NCI-H1048 (cell line): ENCODE measurements around the gene CBX5.
"Not testable (repeated sequence)": the region's sequence is repeated elsewhere in the genome, so short reads cannot be mapped to it uniquely, and the experiment has no call there.

Source experiments
- DNase-seq: peaks from one replicate; lab custom pipeline; 2025; lab: John Stamatoyannopoulos, UW

The CBX5 gene

DNA sequence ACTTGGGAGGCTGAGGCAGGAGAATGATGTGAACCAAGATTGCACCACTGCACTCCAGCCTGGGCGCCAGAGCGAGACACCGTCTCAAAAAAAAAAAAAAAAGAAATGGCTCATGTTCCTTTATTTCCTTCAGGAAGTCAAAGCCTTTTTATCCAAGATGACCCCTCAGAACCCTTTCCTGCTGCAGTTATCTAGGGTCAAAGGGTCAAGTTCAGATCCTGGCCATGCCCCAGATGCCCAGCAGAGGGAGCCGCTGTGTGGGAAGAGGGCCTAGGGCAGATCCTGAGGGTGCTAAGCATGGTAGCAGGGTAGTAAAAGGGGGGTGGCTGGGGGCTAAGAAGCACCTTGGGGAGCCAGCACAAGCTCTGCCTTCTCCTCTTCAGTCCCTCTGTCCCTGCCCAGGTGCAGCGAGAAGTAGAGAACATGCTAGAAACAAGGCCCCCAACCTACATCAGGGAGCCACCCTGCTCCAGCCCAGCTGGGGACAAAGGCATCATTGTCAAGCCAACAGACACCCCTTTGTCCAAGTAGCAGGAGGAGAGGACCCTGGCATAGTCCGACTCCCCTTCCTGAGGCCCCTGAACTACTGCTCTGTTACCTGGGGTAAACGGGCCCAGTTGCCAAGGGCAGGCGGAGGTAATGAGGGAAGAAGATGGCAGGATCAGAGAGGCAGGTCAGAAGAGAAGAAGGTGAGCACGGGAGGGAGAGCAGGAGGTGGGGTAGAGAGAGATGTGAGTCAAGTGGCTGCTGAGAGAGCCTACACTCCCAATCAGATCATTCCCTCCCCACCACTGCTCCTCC lies 14.4 kb upstream of the CBX5 start:
- no peak for DNase-seq

DNA sequence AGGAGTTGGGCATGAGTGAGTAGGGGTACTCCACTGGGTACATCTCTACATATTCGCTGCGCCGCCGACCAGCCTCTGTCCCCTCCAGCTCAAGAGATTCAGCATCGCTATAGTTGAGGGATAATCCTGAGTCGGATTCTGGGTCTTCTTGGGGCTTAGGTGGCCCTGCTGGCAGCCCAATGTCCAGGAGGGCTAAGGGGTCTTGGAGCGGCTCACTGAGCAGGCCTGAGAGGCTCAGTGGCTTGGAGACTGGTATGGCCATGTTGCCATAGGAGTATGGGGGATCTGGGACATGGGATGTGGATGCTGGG lies 13.0 kb upstream of the CBX5 start:
- no peak for DNase-seq

DNA sequence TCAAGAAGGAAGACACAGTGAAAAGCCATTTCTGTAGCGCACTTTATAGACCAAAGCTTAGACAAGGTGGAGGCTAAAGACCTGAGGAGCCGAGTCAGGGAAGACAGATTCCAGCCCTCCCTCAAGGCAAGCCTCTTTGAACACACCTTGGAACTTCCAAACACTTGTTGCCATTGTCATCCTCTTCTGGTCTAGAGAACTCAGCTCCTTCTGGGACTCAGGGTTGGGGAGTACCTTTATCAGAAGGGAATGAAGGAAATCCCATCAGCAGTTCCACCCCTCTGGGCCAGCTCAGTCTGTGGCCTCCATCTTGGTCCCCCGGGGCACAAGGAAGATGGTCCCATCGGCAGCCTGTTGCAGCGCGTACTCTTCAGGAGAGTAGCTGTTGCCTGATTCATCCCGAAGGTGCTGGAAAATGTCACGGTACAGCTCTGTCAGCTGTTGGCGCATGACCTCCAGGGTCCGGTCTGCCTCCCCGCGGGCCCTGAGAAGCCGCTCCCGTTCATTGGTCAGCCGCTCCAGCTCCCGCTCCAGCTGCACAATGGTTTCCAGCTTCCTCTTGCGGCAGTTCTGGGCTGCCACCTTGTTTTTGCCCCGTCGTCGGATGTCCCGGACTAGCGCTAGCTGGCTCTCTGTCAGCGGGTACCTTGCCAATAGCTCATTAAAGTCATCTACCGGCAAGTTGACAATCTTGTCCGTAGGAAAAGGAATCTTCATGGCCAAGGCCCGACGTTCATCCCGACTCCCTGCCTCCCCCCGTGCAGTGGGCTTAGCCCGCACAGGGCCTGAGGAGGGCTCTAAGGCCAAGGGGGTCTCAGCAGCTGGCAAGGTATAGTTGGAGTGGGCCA lies 12.4 kb upstream of the CBX5 start:
- DNase-seq, result no peak

DNA sequence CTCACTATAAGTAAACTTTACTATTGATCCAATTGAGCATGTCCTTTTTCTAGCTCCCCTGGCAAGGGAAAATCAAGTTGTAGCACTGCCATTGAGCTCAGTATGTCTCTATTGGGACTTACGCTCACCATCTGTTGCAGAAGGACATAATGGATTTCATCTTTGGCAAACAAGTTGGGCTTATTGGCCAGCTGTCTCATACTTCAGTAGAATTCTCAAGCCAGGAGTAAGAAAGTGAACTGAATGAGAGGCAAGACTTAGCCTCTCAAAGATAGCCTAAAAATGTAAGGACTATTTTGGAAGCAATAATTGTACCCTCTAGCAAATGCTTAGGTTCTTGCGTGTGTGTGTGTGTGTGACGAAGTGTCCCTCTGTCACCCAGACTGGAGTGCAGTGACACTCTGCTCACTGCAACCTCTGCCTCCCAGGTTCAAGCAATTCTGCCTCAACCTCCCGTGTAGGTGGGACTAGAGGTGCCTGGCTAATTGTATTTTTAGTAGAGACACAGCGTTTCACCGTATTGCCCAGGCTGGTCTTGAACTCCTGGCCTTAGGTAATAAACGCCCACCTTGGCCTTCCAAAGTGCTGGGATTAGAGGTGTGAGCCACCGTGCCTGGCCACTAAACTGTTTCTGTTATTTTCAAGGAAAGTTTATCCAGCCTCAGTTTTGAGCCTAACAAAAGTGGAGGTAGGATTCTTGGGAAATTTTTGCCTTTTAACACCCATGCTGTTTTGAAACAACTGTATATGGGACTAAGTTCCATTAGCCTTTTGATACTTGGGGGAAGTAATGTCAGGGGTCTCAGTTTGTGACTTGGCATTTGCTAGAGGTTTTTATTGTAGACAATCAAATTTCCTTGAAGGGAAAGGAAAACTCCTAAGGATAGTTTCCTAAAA lies 7.6 kb upstream of the CBX5 start:
- no peak for DNase-seq

DNA sequence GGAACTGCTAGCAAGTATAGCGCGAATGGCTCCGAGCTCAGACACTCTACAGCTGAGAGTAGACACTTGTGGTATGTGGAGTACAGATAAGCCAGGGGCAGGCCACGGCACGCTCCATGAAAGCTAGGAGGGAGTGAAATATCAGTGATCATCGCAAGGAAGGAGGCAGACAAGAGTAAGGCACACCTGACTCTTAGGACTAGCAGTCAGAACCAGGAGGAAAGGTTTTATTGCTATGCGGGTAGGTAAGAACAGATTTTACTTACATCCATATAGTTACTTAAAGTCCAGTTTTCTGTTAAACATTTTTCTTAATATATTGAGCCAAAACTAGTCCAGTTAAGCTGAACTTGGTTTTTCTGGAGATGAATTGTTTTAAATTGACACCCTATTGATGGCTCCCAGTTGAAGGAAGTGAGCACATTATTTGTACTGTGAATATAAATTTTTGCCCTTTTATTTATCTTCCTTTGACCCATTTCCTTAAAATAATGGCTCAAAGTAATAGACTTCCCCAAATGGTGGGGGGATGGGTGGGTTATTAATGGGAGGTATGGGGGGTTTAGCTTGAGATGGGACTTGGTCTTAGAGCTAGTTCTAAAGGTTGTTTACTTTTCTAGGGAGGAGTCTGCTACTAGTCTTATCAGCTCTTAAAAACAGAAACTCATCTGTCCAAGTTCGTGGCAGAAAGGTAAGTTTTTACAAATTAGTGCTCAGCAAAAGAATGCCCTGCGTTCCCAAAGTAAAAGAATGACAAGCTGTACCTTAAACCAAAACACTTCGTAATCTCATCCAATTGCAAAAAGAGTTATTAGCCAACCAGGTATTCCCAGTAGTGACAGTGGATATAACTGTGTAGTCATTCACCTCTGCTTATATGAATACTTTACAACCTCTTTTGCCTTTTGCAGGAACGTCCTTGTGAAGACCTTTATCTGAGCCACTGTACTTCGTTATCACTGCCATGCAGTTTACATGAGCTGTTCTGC lies 6.4 kb upstream of the CBX5 start:
- no peak for DNase-seq

DNA sequence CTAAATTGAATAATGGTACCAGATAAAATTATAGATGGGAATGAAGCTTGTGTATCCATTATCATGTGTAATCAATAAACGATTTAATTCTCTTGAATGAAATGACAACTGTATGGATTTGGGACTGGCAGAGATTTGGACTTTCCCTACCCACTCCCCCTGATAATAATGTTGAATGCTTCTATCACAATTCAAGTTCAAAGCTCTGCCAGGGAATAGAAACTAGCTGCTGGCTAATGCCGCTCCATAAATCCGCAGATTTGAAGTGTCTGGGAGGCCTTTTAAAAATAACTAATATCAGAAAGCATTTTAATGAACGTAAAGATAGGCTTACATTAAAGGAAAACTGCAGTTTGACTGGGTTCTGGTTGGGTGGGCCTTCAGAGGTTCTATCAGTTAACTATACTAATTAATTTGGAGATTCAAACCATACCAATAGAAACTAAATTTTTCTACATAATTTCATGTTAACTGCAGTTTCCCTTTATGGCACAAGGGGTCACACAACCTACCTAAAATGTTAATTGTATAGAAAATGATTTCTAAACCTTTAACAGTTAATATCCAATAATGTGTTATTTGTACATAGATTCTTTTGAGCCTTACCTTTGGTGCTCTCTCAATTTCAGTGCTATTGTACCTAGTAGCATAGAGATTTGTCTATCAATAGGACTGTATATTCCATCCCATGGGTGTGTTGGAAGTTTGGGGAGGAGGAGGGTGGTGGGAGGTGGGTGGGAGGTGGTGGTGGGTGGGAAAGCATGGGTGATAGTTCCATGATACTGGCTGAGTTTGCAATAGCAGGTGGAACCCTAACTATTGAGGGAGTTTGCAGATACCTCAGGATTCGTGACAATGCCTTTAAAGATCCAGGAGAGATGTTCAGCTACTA lies 5.5 kb upstream of the CBX5 start:
- no peak for DNase-seq

DNA sequence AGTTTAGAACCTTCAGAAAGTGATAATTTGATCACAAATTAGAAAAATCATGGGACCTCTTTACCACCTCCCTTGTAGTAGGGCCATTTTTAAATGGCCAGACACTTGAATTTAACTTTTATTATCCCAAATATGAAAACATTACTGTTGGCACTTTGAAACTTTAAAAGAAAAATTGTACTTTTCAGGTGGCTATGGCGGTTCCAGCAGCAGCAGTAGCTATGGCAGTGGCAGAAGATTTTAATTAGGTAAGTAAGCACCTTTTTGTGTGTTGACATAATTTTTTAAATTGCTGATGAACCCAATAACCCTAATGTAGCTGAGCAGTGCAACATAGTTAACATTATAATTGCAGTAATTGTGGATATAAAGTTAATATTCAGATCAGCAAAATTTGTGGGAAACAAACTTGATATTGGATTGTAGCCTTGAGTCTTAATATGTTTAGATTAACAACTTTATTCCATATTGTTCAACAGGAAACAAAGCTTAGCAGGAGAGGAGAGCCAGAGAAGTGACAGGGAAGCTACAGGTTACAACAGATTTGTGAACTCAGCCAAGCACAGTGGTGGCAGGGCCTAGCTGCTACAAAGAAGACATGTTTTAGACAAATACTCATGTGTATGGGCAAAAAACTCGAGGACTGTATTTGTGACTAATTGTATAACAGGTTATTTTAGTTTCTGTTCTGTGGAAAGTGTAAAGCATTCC lies 4.3 kb upstream of the CBX5 start:
- not testable (repeated sequence) for DNase-seq

DNA sequence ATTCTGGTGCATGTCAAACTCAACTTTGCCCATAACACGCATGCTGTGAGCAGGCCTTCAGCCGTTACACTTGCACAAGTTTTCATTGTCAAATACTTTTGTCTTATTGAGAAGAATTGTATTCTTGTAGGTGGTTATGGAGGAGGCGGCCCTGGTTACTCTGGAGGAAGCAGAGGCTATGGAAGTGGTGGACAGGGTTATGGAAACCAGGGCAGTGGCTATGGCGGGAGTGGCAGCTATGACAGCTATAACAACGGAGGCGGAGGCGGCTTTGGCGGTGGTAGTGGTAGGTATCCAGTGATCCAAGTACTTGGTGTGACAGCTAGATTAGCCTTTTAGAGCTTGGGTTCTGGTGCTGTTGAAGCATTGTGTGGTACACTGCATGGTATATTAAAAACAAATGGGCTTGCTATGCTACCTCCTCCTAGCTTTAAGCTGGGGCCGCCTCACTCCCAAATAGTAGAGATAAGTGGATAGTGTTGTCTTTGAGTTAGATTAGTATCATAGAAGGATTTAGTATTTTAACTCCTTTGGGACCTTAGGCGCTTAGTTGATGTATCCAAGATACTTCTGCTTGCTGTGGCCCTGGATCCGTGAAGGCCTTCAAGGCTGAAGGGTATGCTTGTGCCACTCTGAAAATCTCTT lies 3.1 kb upstream of the CBX5 start:
- DNase-seq, result no peak

DNA sequence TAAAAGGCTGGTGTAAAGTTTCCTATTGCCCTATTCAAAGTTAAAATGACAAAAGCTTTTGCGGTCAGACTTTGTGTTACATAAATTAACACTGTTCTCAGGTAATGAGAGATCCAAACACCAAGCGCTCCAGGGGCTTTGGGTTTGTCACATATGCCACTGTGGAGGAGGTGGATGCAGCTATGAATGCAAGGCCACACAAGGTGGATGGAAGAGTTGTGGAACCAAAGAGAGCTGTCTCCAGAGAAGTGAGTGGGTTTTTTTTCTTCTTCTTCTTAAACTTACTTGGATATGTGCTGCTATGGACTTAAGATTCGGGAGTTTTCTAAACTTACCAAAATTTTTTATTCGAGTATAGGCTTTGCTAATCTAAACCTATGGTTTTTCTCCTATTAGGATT lies 1.8 kb upstream of the CBX5 start:
- DNase-seq, result not testable (repeated sequence)

DNA sequence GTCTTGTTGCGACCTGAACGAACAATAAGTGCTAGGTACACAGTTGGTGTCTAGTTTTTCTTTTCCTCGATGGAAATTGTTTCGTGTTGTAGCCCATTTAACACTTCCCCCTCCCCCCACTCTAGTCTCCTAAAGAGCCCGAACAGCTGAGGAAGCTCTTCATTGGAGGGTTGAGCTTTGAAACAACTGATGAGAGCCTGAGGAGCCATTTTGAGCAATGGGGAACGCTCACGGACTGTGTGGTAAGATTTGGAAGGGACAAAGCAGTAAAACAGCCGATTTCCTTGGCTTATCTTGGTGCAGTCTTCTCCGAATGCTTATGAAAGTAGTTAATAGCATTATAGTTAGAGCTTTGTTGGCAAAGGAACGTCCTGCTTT lies 1.3 kb upstream of the CBX5 start:
- DNase-seq, result not testable (repeated sequence)

DNA sequence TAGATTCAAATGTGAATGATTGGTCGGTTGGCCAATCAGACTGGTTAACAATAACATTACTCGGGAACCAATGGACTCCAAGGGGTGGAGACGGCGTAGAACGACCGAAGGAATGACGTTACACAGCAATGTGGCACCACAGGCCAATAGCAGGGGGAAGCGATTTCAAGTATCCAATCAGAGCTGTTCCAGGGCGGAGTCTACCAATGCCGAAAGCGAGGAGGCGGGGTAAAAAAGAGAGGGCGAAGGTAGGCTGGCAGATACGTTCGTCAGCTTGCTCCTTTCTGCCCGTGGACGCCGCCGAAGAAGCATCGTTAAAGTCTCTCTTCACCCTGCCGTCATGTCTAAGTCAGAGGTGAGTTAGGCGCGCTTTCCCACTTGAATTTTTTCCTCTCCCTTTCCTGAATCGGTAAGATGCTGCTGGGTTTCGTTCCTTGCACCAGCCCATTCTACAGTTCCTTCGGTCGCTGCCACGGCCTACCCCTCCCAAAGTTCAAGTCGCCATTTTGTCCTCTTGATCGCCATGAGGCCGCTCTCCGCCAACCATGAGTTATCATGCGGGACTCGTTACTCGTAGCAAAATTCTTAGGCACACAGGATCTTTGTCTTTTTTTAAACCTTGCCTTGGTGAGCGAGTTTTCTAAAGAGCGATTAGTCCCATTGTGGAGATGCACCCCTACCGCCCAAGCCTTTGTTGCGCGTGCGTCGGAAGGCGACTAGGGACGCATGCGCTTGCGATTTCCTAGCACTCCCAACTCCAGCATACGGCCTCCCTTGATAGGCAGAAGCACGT lies 742 bp upstream of the CBX5 start, which contains the start of gene HNRNPA1:
HNRNPA1 (plus strand) TSS at position 259 of the 793 bp plus-strand sequence; CDS start at position 341, 82 bp downstream.
- peak; percentile 98 for DNase-seq

DNA sequence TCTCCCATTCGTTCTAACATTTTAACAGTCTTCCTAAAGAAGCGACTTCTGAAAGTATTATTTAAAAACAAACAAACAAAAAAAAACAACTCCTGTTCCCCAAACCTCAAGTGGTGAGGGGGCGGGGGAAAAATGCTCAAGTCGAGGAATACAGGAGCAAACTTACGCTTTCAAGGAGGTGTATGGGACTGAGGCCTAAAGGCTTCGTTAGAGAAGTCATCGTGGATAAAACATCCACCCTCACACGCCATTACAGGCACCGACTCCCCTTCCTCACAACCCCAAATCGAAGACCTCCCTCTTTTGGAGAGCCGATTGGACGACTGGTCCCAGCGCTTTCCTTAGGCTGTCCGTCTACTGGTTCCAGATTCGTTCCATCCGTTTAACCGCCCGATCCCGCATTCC lies 693 bp downstream of the CBX5 start:
- no peak for DNase-seq

DNA sequence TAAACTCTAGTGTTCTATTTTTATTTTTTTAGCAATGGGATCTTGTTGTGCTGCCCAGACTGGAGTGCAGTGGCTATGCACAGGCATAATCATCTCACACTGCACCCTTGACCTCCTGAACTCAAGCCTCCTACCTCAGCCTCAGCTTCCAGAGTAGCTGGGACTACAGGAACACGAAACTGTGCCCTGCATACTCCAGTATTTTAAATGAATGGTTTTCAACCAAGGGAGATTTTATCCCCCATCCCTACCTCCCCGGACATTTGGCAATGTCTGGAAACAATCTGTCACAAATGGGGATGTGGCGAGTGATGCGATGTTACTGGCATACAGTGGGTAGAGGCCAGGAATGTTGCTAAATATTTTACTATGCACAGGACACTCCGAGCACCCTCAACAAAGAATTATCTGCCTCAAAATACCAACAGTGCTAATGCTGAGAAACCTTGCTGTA lies 2.1 kb downstream of the CBX5 start:
- DNase-seq, result no peak

DNA sequence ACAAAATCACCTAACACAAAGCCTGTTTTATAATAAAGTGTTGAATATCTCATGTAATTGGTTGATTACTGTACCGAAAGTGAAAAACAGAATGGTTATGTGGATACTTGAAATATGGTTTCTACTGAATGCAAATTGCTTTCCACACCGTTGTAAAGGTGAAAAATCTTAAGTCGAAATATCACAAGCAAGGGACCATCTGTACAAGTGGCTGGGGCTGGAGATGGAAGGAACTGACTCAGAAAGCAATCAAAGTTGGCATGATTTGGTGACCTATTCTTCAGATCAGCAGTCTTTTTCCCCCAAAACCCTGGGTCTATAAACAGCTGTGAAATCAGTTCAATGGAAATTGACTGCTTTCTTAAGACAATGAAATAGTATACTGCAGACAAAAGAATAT lies 3.6 kb downstream of the CBX5 start:
- DNase-seq, result no peak

DNA sequence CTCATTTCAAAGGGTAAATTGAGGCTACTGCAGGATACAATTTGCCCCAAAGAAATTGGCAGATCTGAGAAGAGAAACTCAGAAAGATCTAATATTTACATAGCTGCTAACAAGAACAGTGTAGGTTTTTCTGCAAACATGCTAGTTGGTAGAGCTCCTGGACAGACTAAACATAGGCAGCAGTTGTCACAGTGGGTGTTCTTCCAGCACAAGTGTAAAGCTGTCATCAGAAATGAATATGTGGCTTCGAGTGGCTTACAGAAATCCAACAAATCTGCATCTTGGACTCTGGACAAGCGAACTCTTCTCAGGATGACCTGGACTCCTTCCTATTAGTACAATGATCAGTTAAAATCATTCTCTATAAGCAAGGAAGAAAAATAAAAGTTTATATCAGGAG lies 5.9 kb downstream of the CBX5 start:
- DNase-seq, result no peak

DNA sequence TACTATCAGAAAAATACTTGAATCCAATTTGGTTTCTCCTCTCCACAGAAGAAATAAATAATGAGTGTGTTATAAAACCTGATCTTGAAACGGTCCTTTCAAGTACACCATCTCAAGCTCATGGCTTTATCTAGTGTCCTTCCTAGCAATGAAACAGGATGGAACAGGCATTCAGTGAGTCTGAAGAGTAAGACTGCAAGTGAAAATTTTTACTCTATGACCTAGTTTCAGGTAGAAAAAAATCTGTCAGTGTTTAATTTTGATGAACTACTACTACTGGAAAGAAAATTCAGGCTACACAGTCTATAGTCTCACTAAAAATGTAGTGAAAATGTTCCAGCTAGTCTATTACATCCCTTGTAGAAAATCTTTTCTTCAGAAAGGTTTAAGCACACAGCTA lies 7.7 kb downstream of the CBX5 start:
- no peak for DNase-seq

DNA sequence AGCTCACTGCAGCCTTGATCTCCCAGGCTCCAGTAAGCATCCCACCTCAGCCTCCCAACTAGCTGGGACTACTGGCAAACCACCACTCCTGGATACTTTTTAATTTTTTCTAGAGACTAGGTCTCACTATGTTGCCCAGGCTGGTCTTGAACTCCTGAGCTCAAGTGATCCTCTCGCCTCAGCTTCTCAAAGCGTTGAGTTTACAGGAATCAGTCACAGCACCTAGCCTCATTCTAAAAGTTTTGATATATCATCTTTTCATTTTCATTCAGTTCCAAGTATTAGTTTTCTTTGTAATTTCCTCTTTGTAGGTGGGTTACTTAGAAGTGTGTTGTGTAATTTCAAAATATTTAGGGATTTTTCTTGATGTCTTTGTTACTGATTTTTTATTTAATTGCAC lies 9.6 kb downstream of the CBX5 start:
- no peak for DNase-seq

DNA sequence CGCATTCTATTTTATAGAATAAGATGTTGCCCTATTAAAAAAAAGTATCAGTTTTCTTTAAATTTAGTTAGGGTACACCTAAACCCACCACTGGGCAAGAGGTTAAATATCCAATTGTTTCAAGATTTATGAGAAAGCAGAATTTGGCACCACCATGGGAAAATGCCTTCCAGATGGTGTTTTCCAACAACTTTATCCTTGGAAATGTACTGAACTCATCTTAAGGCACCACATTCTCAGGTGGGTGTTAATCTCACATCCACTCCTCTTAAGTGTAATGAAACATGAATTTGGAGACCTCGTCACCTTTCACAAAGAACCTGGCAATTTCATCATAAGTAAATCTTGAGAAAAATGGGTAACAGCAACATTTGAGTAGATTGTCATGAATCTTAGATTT lies 13.1 kb downstream of the CBX5 start:
- DNase-seq, result no peak
